Ishikawa (cell line): ENCODE data around the gene DDX56.

Experiments used
- CEBPB ChIP-seq: IDR thresholded peaks from 2 replicates; pipeline ENCODE4 v1.6.1; 2012
- CREB1 ChIP-seq: IDR thresholded peaks from 2 replicates; pipeline ENCODE4 v1.6.1; 2012; ENCODE audit warnings: low read depth
- EGR1 ChIP-seq: IDR thresholded peaks from 2 replicates; pipeline ENCODE4 v1.6.1; 2012
- EP300 ChIP-seq: IDR thresholded peaks from 2 replicates; pipeline ENCODE4 v1.6.1; 2012; ENCODE audit warnings: borderline replicate concordance
- FOXM1 ChIP-seq: IDR thresholded peaks from 2 replicates; pipeline ENCODE4 v1.6.1; 2012; ENCODE audit warnings: low read depth, borderline replicate concordance
- NFIC ChIP-seq: IDR thresholded peaks from 2 replicates; pipeline ENCODE4 v1.6.1; 2012
- RAD21 ChIP-seq: IDR thresholded peaks from 2 replicates; pipeline ENCODE4 v1.6.1; 2012; ENCODE audit warnings: low read depth
- TAF1 ChIP-seq: IDR thresholded peaks from 2 replicates; pipeline ENCODE4 v1.6.1; 2012; ENCODE audit warnings: low read depth, mild to moderate bottlenecking
- TCF12 ChIP-seq: IDR thresholded peaks from 2 replicates; pipeline ENCODE4 v1.6.1; 2012; ENCODE audit warnings: low read depth
- TEAD4 ChIP-seq: IDR thresholded peaks from 2 replicates; pipeline ENCODE4 v1.6.1; 2012
- YY1 ChIP-seq: IDR thresholded peaks from 2 replicates; pipeline ENCODE4 v1.6.1; 2012; ENCODE audit warnings: low read depth
- ZBTB7A ChIP-seq: IDR thresholded peaks from 2 replicates; pipeline ENCODE4 v1.6.1; 2012; ENCODE audit warnings: low read depth
- TF ChIP-seq, protein P1 (sequence below): IDR thresholded peaks from 2 replicates; pipeline ENCODE4 v1.6.1; 2012
- TF ChIP-seq, protein P2 (sequence below): IDR thresholded peaks from 2 replicates; pipeline ENCODE4 v1.6.1; 2012; ENCODE audit warnings: low read depth, mild to moderate bottlenecking
- TF ChIP-seq, protein P3 (sequence below): IDR thresholded peaks from 2 replicates; pipeline ENCODE4 v1.6.1; 2012

Gene DDX56

DNA sequence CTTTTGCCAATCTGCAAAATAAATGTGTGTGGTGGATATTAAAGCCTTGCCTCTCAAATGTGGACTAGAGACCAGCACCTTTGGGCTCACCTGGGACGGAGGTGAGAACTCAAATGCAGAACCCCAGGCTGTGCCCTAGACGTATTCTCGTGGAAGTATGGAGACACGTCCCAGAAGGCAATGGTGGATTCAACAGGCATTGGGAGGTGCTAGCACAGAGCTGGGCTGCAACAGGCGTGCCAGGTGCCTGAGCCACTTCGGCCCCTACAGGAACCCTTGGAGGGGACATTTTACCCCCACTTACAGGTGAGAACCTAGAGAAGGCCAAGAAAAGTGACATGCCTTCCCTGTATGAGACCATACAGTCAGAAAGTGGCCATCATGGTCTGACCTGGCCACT lies 12.2 kb downstream of the DDX56 start:
- TF ChIP-seq, protein P1, sequence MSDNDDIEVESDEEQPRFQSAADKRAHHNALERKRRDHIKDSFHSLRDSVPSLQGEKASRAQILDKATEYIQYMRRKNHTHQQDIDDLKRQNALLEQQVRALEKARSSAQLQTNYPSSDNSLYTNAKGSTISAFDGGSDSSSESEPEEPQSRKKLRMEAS: no peak
- TF ChIP-seq EGR1 (no peak), EP300 (no peak), TAF1 (no peak), TCF12 (no peak), CEBPB (no peak), YY1 (no peak), NFIC (no peak), CREB1 (no peak), FOXM1 (no peak), RAD21 (no peak), ZBTB7A (no peak), TEAD4 (no peak)
- TF ChIP-seq, protein P2, sequence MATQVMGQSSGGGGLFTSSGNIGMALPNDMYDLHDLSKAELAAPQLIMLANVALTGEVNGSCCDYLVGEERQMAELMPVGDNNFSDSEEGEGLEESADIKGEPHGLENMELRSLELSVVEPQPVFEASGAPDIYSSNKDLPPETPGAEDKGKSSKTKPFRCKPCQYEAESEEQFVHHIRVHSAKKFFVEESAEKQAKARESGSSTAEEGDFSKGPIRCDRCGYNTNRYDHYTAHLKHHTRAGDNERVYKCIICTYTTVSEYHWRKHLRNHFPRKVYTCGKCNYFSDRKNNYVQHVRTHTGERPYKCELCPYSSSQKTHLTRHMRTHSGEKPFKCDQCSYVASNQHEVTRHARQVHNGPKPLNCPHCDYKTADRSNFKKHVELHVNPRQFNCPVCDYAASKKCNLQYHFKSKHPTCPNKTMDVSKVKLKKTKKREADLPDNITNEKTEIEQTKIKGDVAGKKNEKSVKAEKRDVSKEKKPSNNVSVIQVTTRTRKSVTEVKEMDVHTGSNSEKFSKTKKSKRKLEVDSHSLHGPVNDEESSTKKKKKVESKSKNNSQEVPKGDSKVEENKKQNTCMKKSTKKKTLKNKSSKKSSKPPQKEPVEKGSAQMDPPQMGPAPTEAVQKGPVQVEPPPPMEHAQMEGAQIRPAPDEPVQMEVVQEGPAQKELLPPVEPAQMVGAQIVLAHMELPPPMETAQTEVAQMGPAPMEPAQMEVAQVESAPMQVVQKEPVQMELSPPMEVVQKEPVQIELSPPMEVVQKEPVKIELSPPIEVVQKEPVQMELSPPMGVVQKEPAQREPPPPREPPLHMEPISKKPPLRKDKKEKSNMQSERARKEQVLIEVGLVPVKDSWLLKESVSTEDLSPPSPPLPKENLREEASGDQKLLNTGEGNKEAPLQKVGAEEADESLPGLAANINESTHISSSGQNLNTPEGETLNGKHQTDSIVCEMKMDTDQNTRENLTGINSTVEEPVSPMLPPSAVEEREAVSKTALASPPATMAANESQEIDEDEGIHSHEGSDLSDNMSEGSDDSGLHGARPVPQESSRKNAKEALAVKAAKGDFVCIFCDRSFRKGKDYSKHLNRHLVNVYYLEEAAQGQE: no peak
- TF ChIP-seq, protein P3, sequence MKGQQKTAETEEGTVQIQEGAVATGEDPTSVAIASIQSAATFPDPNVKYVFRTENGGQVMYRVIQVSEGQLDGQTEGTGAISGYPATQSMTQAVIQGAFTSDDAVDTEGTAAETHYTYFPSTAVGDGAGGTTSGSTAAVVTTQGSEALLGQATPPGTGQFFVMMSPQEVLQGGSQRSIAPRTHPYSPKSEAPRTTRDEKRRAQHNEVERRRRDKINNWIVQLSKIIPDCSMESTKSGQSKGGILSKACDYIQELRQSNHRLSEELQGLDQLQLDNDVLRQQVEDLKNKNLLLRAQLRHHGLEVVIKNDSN: no peak

DNA sequence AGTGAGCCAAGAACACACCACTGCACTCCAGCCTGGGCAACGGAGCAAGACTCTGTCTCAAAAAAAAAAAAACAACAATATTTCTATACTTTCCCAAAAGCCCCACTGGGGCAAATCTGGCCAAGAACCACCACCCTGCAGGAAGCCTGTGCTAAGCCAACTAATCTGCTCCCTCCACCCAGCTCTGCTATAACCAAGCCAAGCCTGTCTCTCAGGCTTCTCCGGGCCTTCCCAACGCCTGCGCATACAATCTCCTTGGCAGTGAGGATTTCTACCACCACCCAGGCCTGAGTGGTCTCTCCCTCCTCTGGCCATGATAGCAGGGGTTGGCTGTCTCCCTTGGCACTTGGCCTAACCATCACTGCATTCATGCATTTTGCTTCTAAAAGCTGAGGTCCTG lies 14.2 kb downstream of the DDX56 start:
- no peak for TF ChIP-seq YY1
- TF ChIP-seq, protein P3: no peak
- no peak for TF ChIP-seq ZBTB7A
- TF ChIP-seq EGR1: no peak
- TF ChIP-seq, protein P2: no peak
- TF ChIP-seq TEAD4: no peak
- no peak for TF ChIP-seq TAF1
- TF ChIP-seq, protein P1: no peak
- TF ChIP-seq TCF12: no peak
- no peak for TF ChIP-seq NFIC
- no peak for TF ChIP-seq EP300
- no peak for TF ChIP-seq CEBPB
- no peak for TF ChIP-seq RAD21
- no peak for TF ChIP-seq FOXM1
- no peak for TF ChIP-seq CREB1

DNA sequence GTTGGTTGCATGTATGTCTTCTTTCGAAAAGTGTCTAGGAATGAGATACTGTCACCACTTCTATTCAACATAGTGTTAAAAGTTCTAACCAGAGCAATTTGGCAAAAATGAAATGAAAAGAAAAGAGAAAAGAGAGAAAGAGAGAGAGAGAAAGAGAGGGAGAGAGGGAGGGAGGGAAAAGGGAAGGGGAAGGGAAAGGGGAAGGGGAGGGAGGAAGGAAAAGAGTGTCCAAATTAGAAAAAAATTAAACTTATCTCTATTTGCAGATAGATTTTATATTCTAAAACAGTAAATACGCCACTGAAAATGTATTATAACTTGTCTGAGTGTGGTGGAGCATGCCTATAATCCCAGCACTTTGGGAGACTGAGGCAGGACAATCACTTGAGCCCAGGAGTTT lies 16.2 kb downstream of the DDX56 start:
- TF ChIP-seq, protein P2: no peak
- TF ChIP-seq CREB1 (no peak), NFIC (no peak), EGR1 (no peak), RAD21 (no peak), EP300 (no peak), YY1 (no peak), TCF12 (no peak), FOXM1 (no peak), CEBPB (no peak), TEAD4 (no peak), ZBTB7A (no peak)
- TF ChIP-seq, protein P3: no peak

DNA sequence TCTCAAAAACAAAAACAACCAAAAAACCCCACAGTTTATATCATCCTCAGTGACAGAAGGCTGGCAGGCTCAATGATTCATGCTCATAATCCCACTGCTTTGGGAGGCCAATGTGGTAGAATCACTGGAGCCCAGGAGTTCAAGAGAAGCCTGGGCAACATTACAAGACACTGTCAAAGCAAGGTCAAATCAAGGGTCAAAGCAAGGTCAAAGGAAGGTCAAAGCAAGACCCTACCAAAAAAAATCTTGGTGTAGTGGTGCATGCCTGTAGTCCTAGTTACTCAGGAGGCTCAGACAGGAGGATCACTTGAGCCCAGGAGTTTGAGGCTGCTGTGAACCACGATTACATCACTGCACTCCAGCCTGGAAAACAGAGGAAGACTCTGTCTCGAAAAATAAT lies 18.4 kb downstream of the DDX56 start:
- TF ChIP-seq NFIC (no peak), TCF12 (no peak), CEBPB (no peak), CREB1 (no peak), ZBTB7A (no peak), YY1 (no peak), TAF1 (no peak), EP300 (no peak), TEAD4 (no peak), EGR1 (no peak), RAD21 (no peak)
- TF ChIP-seq, protein P1: no peak
- TF ChIP-seq, protein P3: no peak
- TF ChIP-seq, protein P2: no peak
